H1 (cell line): ENCODE data around the gene SLC41A2. TPM values are rescaled to one million over a fixed set of nuclear protein-coding genes. Genes with fewer than 3 reads are reported as not detected.

Experiments used
- GTF2F1 ChIP-seq: IDR thresholded peaks from 2 replicates; pipeline ENCODE4 v1.6.1; 2012; ENCODE audit warnings: low read depth, low read length, improper control_type of control experiment, borderline replicate concordance
- TCF12 ChIP-seq: IDR thresholded peaks from 2 replicates; pipeline ENCODE4 v1.6.1; 2011; ENCODE audit warnings: low read depth, mild to moderate bottlenecking, low read length
- polyA plus RNA-seq, 7 experiments: library from polyadenylated mRNA; depleted of rRNA in 3 of 7; stranded (reverse) in 5 of 7; unstranded in 2 of 7; fragments of >200 nt in 5 of 7; fragments of 200-250 nt in 2 of 7; gene quantifications; 1 replicate in 5 of 7; 2 replicates in 1 of 7; 4 replicates in 1 of 7; pipeline versions ENCODE4 v1.2.1 to v1.2.3, GENCODE V29; 2011 to 2013; ENCODE audit warnings: missing spikeins in 2 of 7, mixed read lengths in 2 of 7
- total RNA-seq: library from RNA; stranded (reverse); fragmentation: NEBNext Ultra II Directional; extraction: Animal tissue kit (Norgen Biotek cat#: 25700); gene quantifications from 2 replicates; pipeline ENCODE4 v1.2.1, GENCODE V29; 2021
- TF ChIP-seq, protein P1 (sequence below): IDR thresholded peaks from 2 replicates; pipeline ENCODE4 v1.6.1; 2012; ENCODE audit warnings: inconsistent platforms

The SLC41A2 gene
- total and polyA plus RNA-seq, 2 of the 8 experiments (the other 6 are each of a cell fraction or from before 2014, with no cell fraction given), result 0.79 to 3.0 TPM

DNA sequence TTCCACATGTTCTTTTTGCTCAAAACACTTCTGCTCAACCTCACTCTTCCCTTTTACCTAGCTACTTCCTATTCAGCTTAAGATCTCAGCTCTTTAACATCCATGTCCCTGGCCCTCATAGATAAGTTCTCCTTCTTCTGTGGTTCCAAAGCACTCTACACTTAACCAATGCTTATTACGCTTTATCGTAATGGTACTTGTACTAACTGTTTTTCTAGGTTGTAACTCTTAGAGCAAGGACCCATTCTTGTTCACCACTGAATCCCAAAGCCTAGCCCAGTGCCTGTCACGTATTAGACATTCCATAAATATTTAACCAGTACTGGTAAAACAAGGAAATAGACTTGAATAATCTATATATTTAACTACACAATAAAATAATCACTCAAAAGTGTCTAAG, 5.3 kb downstream of the SLC41A2 start (continued):
- TF ChIP-seq TCF12 (no peak), GTF2F1 (no peak)
- TF ChIP-seq, protein P1, sequence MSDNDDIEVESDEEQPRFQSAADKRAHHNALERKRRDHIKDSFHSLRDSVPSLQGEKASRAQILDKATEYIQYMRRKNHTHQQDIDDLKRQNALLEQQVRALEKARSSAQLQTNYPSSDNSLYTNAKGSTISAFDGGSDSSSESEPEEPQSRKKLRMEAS, result no peak
